GM19025 (cell line): Measurements from ENCODE around the gene ZNF511.
"Not testable (repeated sequence)": the region's sequence is repeated elsewhere in the genome, so short reads cannot be mapped to it uniquely, and the experiment has no call there.

Experiments used
- ATAC-seq: cut with Tn5 transposase; IDR thresholded peaks from one replicate; pipeline ENCODE4 v1.9.1; 2021; ENCODE audit warnings: mild to moderate bottlenecking, low read depth, moderate library complexity; ENCODE audit not compliant: unreplicated experiment

The ZNF511 gene

GRCh38 chr10:133308421-133309099, at the start of gene ZNF511, which contains the start of gene TUBGCP2:
ZNF511 (plus strand) TSS chr10:133308914; CDS start chr10:133308944, 30 bp downstream.
TUBGCP2 (minus strand) TSS chr10:133308872; CDS start chr10:133302941, 5,931 bp downstream.
- peak; percentile 77 for ATAC-seq

GRCh38 chr10:133259602-133259989, 49.1 kb upstream of the ZNF511 start:
- ATAC-seq = no peak

- ATAC-seq = peak; percentile 63
Measured at GRCh38 chr10:133260895-133261725, 47.6 kb upstream of the ZNF511 start.

- peak; percentile 52 for ATAC-seq
Measured at GRCh38 chr10:133261726-133262325, 46.9 kb upstream of the ZNF511 start.

GRCh38 chr10:133262696-133263095, 46.0 kb upstream of the ZNF511 start:
- no peak for ATAC-seq

- no peak for ATAC-seq
Measured at GRCh38 chr10:133263674-133264073, 45.0 kb upstream of the ZNF511 start.

GRCh38 chr10:133264461-133264860, 44.3 kb upstream of the ZNF511 start:
- no peak for ATAC-seq

- not testable (repeated sequence) for ATAC-seq
Measured at GRCh38 chr10:133265052-133265451, 43.7 kb upstream of the ZNF511 start.

GRCh38 chr10:133266056-133266795, 42.5 kb upstream of the ZNF511 start:
- no peak for ATAC-seq

- ATAC-seq = no peak
Measured at GRCh38 chr10:133267293-133267692, 41.4 kb upstream of the ZNF511 start.

GRCh38 chr10:133267829-133268228, 40.9 kb upstream of the ZNF511 start:
- no peak for ATAC-seq

GRCh38 chr10:133268532-133268931, 40.2 kb upstream of the ZNF511 start:
- ATAC-seq = no peak

GRCh38 chr10:133269367-133269766, 39.3 kb upstream of the ZNF511 start:
- no peak for ATAC-seq

GRCh38 chr10:133270204-133270603, 38.5 kb upstream of the ZNF511 start:
- no peak for ATAC-seq

- no peak for ATAC-seq
Measured at GRCh38 chr10:133270773-133271297, 37.9 kb upstream of the ZNF511 start.

GRCh38 chr10:133271521-133272300, 37.0 kb upstream of the ZNF511 start:
- ATAC-seq = no peak

GRCh38 chr10:133272301-133272963, 36.3 kb upstream of the ZNF511 start:
- no peak for ATAC-seq

- ATAC-seq = no peak
Measured at GRCh38 chr10:133272964-133273420, 35.7 kb upstream of the ZNF511 start.
